ENCODE data around the gene DPAGT1.
"Not testable (repeated sequence)": the region's sequence is repeated elsewhere in the genome, so short reads cannot be mapped to it uniquely, and the experiment has no call there.

The DPAGT1 gene

GRCh38 chr11:119144825-119145486 is 43.3 kb upstream of the DPAGT1 start:
- peak; percentile 55; the same call in 1 of the 2 replicates for TF ChIP-seq CTCF (IDR thresholded peaks at IDR 0.05; ENCODE audit: borderline replicate concordance, insufficient read depth, low read depth, low read length)
- no peak overlapping the region for H3K4me3 ChIP-seq (ENCODE audit: low read depth, low read length)

DNA sequence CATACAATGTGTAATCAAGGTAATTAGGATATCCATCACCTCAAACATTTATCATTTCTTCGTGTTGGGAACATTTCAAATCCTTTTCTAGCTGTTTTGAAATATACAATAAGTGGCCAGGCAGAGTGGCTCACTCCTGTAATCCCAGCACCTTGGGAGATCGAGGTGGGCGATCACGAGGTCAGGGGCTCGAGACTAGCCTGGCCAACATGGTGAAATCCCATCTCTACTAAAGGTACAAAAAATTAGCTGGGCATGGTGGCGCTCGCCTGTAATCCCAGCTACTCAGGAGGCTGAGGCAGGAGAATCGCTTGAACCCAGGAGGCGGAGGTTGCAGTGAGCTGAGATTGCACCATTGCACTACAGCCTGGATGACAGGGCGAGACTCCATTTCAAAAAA is 37.6 kb upstream of the DPAGT1 start:
- not testable (repeated sequence) for H3K4me3 ChIP-seq (ENCODE audit: low read depth, low read length)

DNA sequence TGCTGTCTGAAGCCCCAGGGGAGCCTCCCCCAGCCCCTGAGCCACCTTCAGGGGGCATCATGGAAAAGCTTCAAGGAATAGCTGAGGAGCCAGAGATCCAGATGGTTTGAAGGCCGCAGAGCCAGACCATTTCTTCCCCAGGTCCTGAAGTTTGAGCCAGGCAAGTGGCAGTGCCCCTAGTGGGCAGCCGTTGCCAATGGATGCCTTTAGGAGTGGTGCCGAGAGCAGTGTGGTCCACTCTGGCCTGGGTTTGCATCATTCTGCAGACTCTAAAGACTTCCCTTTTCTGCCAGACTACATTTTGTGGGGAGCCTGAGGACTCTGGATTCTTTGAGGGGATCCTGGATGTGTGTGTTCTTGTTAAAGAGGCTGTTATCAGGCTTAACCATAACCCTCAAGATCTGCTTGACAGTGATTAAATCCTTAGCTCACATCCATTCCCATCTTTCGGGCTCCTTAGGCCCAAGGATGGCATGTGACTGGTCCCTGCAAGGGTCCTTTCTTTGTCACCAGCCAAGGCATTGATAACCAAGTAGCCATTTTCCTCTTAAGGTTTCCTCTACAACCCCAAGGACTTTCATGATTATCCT is 32.8 kb upstream of the DPAGT1 start:
- H3K4me3 ChIP-seq (ENCODE audit: low read depth, low read length), result no peak overlapping the region
- peak; percentile 68; the same call in 1 of the 2 replicates for TF ChIP-seq CTCF (IDR thresholded peaks at IDR 0.05; ENCODE audit: borderline replicate concordance, insufficient read depth, low read depth, low read length)

GRCh38 chr11:119130662-119131061 is 29.0 kb upstream of the DPAGT1 start:
- H3K4me3 ChIP-seq (ENCODE audit: low read depth, low read length), result no peak overlapping the region
- TF ChIP-seq CTCF (IDR thresholded peaks at IDR 0.05; ENCODE audit: borderline replicate concordance, insufficient read depth, low read depth, low read length), result no peak

- TF ChIP-seq CTCF (IDR thresholded peaks at IDR 0.05; ENCODE audit: borderline replicate concordance, insufficient read depth, low read depth, low read length), result no peak
- H3K4me3 ChIP-seq (ENCODE audit: low read depth, low read length), result no peak overlapping the region
These were observed 25.1 kb upstream of the DPAGT1 start for GRCh38 chr11:119126675-119127268.

DNA sequence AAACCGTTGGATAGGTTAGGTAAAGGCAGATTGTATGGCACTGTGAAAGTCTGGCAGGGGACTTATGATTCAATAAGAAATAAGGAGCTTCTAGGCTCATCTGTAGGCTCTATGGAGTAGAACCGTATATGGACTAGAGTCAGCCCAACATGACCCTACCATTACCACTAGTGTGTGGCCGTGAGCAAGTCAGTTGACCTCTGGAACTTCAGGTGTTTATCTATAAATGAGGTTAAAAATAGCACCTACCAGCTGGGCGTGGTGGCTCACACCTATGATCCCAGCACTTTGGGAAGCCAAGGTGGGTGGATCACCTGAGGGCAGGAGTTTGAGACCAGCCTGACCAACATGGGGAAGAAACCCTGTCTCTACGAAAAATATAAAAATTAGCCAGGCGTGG is 24.2 kb upstream of the DPAGT1 start:
- no peak for TF ChIP-seq CTCF (IDR thresholded peaks at IDR 0.05; ENCODE audit: borderline replicate concordance, insufficient read depth, low read depth, low read length)
- H3K4me3 ChIP-seq (ENCODE audit: low read depth, low read length), result no peak overlapping the region

GRCh38 chr11:119121811-119122124 is 20.1 kb upstream of the DPAGT1 start:
- TF ChIP-seq CTCF (IDR thresholded peaks at IDR 0.05; ENCODE audit: borderline replicate concordance, insufficient read depth, low read depth, low read length), result no peak
- H3K4me3 ChIP-seq (ENCODE audit: low read depth, low read length), result peak overlapping the region; percentile 89
